ENCODE results near the gene TXLNG.
"Not testable (repeated sequence)": the region's sequence is repeated elsewhere in the genome, so short reads cannot be mapped to it uniquely, and the experiment has no call there.

TXLNG gene

GRCh38 chrX:16786139-16786790 lies at the start of gene TXLNG:
Gene TXLNG (plus strand): TSS chrX:16786466. CDS start chrX:16786488, 22 bp downstream.
- peak; percentile 96 to 97 for DNase-seq

GRCh38 chrX:16737024-16737423 lies 49.2 kb upstream of the TXLNG start:
- no peak for DNase-seq

- no peak for DNase-seq
Observed at GRCh38 chrX:16739574-16739973, 46.7 kb upstream of the TXLNG start.

DNA sequence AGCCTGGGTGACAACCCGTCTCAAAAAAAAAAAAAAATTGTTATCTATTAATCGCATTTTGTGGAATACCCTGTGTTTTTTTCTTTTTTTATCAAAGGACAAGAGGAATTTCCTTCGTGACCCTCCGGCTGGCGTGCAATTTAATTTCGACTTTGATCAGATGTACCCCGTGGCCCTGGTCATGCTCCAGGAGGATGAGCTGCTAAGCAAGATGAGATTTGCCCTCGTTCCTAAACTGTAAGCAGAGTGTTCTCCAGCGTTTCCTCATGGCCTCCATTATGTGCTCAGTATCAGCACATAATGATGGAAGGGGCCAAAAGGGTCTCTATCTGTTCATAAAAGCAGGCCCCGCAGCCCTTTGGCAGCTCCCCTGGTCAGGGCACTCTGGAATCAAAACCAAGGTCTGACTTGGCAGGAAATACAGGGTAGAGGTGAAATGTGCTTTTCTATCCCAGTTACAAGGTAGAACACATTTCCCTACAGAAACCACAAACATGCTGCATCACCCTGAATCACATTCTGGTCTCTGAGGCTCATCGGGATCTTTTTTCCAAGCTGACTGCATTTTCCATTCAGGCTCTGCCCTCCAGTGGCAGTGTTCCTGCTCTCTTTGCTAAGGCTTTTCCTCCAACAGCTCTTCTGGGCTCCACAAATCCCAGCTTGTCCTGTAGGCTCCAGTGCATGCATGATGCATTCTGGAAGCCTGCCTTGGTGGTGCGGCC lies 42.5 kb upstream of the TXLNG start:
- no peak for DNase-seq

- DNase-seq = no peak
Observed at GRCh38 chrX:16745102-16745501, 41.2 kb upstream of the TXLNG start.

GRCh38 chrX:16745659-16746058 lies 40.6 kb upstream of the TXLNG start:
- no peak for DNase-seq

DNA sequence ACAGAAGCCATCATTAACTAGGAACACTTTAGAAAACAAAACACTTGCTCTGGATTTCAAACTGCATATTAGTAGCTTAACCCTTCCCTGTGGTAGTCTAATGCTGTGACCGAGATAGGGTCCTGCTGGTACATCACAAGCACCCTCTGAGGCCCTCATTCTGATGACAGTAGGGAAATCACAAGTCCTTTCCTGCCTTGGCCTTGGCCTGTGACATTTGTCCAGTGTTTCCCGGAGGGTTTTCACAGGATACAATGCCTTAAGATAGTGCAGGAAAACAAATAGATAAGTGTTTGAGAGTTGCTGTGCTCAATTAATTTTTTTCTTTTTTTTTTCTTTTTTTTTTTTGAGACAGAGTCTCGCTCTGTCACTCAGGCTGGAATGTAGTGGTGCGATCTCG lies 37.8 kb upstream of the TXLNG start:
- no peak for DNase-seq

DNA sequence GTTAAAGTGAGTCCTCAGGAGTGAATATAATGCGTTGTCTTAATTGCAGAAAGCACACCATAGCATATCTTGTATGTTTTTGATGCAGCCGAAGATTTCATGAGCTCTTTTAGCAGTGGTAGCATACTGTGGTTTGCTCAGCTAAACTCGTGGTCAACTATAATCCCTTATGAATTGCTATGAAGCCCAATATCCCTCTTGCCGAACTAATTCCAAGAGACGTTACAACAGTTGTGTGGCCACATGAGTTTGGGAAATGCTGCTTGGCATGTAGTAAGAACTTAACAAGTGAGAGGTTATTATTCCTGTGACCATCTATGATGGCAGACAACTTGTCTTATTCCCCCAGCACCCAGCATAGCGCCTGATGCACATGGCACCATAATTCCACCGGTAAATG lies 36.1 kb upstream of the TXLNG start:
- no peak for DNase-seq

- no peak for DNase-seq
Observed at GRCh38 chrX:16754019-16754418, 32.2 kb upstream of the TXLNG start.

DNA sequence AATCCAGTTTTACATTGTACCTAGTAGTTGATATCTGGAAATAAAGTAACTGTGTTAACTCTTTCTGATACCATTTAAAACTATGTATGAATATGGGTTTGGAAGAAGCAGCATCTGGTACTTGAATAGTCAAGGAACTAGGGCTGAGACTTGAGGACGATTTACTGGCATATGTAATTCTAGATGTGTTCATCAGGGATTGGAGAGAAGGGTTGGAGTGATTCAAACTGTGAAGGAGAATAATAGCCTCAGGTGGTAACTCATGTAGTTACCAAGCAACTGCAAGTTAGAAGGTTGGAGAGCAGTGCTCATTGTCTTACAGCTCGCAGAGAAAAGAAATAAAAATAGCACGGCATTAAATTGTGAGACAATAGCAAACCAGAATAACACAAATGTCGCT lies 29.5 kb upstream of the TXLNG start:
- no peak for DNase-seq

GRCh38 chrX:16761500-16761899 lies 24.8 kb upstream of the TXLNG start:
- not testable (repeated sequence) for DNase-seq

DNA sequence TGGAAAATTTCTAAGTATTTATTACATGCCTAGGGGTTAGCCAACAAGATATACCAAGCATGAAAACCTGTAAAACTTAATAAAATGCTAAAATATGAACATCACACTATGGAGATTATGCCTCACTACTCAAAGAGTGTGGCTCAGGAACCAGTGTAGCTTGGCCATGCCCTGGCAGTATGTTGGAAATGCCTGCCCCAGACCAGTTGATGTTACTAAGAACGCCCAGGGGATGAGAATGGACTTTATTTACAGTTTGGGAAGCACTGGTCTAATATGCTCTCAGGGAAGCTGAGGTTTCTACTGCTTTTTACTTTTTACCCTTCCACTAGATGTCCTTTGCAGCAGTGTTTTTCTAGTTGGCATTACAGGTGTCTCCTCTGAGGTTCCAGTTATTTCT lies 23.7 kb upstream of the TXLNG start:
- DNase-seq = no peak

DNA sequence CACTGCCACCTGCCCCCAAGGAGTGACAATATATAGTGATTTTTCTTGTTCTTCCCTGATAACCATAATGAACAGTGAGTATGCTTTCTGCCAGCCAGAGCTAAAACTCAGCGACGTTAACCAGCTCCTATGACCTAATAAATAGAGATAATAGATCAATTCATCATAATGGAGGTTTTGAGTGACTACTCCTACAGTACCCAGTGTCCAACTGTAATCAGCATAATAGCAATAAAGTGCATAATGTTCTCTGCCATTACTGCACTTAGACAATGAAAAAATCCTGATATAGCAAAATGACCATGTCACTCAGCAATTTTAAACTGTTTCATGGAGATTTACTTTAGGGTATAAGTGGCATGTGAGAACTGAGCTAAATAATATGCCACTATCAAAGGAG lies 20.7 kb upstream of the TXLNG start:
- DNase-seq = peak in 1 of 2 experiments; percentile 2

DNA sequence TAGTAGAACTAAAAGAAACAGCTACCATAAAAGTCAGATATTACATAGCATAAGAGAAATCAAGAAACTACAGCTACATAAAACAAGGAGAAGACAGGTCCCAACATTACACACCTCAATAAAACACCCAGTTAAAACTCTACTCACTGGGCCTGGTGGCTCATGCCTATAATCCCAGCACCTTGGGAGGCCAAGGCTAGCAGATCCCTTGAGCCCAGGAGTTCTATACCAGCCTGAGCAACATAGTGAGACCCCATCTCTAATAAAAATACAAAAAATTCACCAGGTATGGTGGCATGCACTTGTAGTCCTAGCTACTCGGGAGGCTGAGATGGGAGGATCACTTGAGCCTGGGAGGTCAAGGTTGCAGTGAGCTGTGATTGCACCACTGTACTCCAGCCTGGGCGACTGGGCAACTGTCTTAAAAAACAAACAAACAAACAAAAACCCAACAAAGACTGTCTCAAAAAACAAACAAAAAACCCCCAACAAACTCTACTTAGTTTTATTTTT lies 15.2 kb upstream of the TXLNG start:
- no peak for DNase-seq

GRCh38 chrX:16771483-16772398 lies 14.5 kb upstream of the TXLNG start:
- peak; percentile 3 to 32 for DNase-seq

GRCh38 chrX:16772460-16772859 lies 13.8 kb upstream of the TXLNG start:
- no peak for DNase-seq

GRCh38 chrX:16774746-16775145 lies 11.5 kb upstream of the TXLNG start:
- no peak for DNase-seq

DNA sequence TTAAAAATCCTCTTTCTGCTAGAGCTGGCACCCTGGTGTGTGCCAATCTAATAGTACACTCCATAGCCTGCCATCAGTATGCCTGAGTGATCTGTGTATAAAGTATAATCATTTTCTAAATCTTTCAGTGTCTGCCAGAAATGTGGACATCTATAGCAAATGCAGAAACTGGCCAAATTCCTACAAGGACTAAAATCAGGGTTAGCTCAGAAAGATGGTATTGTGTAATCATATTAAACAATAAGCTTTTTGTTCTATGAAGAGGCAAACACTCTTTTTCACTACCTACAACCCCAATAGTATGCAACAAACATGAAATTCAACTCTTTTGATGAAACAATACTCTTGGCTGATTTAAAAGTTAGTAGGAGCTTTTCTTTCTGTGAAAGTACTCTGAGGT lies 7.7 kb upstream of the TXLNG start:
- no peak for DNase-seq

DNA sequence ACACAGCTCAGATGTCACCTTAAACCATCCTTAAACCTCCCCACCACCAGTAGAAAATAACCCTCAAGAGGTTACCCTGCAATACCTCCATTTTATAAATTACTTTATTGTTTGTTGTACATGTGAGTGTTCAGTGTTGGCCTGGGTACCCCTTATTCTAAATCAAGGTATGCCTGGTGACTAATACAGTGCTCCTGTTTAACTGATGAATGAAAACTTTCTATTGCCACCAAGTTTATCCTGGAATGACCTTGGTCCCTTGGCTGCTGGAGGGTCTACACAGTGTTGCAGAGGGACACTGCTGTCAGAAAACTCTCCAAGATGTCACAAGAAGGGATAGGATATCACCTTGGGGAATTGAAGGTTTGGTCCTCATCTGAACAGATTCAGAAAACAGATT lies 7.3 kb upstream of the TXLNG start:
- DNase-seq = no peak

- not testable (repeated sequence) for DNase-seq
Observed at GRCh38 chrX:16779815-16780214, 6.5 kb upstream of the TXLNG start.

- DNase-seq = no peak
Observed at GRCh38 chrX:16783452-16783851, 2.8 kb upstream of the TXLNG start.

- not testable (repeated sequence) for DNase-seq
Observed at GRCh38 chrX:16784440-16784839, 1.8 kb upstream of the TXLNG start.
